ENCODE results near the gene DTHD1. TPM values are rescaled to one million over a fixed set of nuclear protein-coding genes. Genes with fewer than 3 reads are reported as not detected.

DTHD1 gene
- total and polyA plus RNA-seq, 7 donors = 0.01 to 0.15 (median 0.07) TPM; not detected in 4

- 45 to 51% (median 47%) methylated on average over 5 of the region's 5 CpGs for WGBS, 3 donors
- Histone ChIP-seq H3K27ac (no peak overlapping the region), H3K4me1 (no peaks in the 10 kb centered on the region), H3K4me3 (no peak overlapping the region), H3K9me3 (no peaks in the 10 kb centered on the region), H3K27me3 (ENCODE audit: insufficient read depth in 3 of 3, low read length in 2 of 3) (no peaks in the 10 kb centered on the region), H3K36me3 (ENCODE audit: insufficient read depth in 1 of 2, low read depth in 1 of 2) (no peaks in the 10 kb centered on the region)
- TF ChIP-seq, protein P1, sequence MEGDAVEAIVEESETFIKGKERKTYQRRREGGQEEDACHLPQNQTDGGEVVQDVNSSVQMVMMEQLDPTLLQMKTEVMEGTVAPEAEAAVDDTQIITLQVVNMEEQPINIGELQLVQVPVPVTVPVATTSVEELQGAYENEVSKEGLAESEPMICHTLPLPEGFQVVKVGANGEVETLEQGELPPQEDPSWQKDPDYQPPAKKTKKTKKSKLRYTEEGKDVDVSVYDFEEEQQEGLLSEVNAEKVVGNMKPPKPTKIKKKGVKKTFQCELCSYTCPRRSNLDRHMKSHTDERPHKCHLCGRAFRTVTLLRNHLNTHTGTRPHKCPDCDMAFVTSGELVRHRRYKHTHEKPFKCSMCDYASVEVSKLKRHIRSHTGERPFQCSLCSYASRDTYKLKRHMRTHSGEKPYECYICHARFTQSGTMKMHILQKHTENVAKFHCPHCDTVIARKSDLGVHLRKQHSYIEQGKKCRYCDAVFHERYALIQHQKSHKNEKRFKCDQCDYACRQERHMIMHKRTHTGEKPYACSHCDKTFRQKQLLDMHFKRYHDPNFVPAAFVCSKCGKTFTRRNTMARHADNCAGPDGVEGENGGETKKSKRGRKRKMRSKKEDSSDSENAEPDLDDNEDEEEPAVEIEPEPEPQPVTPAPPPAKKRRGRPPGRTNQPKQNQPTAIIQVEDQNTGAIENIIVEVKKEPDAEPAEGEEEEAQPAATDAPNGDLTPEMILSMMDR (IDR thresholded peaks at IDR 0.05) = no peak
- no peak for DNase-seq
- intact Hi-C loops (cut with DNase I) = no loop called here
- ATAC-seq = no peak
These were observed 104.6 kb downstream of the DTHD1 start for GRCh38 chr4:36385951-36386571.

DNA sequence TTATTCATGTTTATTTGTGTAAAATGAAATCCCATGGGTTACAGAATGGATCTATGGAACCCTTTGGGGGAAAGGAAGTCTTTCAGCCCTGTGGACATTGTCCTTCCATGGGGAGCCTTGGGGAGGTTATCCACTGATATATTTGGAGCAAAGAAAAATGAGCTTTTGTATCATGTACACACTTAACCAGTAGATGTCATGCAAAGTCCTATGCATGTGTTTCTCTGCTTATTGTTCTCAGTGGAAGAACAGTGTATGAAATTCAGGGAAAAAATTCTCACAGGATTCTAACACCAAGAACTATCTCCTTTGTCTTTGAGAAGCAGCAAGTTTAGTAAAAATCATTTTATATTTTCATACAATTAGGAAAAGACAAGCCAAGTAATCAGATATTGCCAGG, 105.3 kb downstream of the DTHD1 start:
- ATAC-seq = no peak
- intact Hi-C loops (cut with DNase I) = no loop called here
- Histone ChIP-seq H3K36me3 (ENCODE audit: insufficient read depth in 1 of 2, low read depth in 1 of 2) (no peaks in the 10 kb centered on the region), H3K4me1 (no peaks in the 10 kb centered on the region), H3K4me3 (no peak overlapping the region), H3K9me3 (no peaks in the 10 kb centered on the region), H3K27me3 (ENCODE audit: insufficient read depth in 3 of 3, low read length in 2 of 3) (no peaks in the 10 kb centered on the region), H3K27ac (no peak overlapping the region)
- TF ChIP-seq, protein P1 (IDR thresholded peaks at IDR 0.05) = no peak
- DNase-seq = no peak

DNA sequence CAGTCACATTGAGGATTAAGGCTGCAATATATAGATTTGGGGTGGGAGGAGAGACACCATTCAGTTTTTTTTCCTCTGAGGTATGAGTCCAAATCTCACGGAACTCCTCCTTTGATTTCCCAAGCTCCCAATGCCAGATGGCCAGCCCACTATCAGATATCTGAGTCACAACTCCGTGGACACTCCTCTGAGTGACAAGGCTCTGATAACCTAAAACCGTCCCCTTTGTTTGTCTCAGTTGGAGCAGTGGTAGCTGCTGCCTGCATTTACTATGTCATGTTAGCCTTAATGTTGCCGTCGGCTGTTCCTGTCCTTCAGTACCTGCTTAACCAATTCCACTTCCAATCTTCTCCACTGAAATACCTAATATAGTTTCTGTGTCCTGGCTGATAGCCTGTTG, 107.3 kb downstream of the DTHD1 start:
- Histone ChIP-seq H3K4me1 (no peaks in the 10 kb centered on the region), H3K9me3 (no peaks in the 10 kb centered on the region), H3K27me3 (ENCODE audit: insufficient read depth in 3 of 3, low read length in 2 of 3) (no peaks in the 10 kb centered on the region), H3K4me3 (no peak overlapping the region), H3K27ac (no peak overlapping the region), H3K36me3 (ENCODE audit: insufficient read depth in 1 of 2, low read depth in 1 of 2) (no peaks in the 10 kb centered on the region)
- TF ChIP-seq, protein P1 (IDR thresholded peaks at IDR 0.05) = no peak
- ATAC-seq = no peak
- no peak for DNase-seq
- intact Hi-C loops (cut with DNase I) = no loop called here
- 53 to 58% (median 55%) methylated on average over 5 of the region's 5 CpGs for WGBS, 3 donors

- 87 to 94% (median 93%) methylated on average over 2 of the region's 2 CpGs for WGBS, 3 donors
- DNase-seq = no peak
- no peaks in the 10 kb centered on the region for H3K36me3 ChIP-seq (ENCODE audit: insufficient read depth in 1 of 2, low read depth in 1 of 2)
- TF ChIP-seq, protein P1 (IDR thresholded peaks at IDR 0.05) = no peak
- ATAC-seq = no peak
- H3K4me1 ChIP-seq = no peaks in the 10 kb centered on the region
- H3K9me3 ChIP-seq = no peaks in the 10 kb centered on the region
- no peaks in the 10 kb centered on the region for H3K27me3 ChIP-seq (ENCODE audit: insufficient read depth in 3 of 3, low read length in 2 of 3)
- intact Hi-C loops (cut with DNase I) = no loop called here
- H3K4me3 ChIP-seq = no peak overlapping the region
- H3K27ac ChIP-seq = no peak overlapping the region
These were observed 110.0 kb downstream of the DTHD1 start for GRCh38 chr4:36391411-36391810.

GRCh38 chr4:36392024-36392423, 110.6 kb downstream of the DTHD1 start:
- Histone ChIP-seq H3K4me3 (no peak overlapping the region), H3K4me1 (no peaks in the 10 kb centered on the region), H3K36me3 (ENCODE audit: insufficient read depth in 1 of 2, low read depth in 1 of 2) (no peaks in the 10 kb centered on the region), H3K9me3 (no peaks in the 10 kb centered on the region), H3K27me3 (ENCODE audit: insufficient read depth in 3 of 3, low read length in 2 of 3) (no peaks in the 10 kb centered on the region), H3K27ac (no peak overlapping the region)
- WGBS, 3 donors = 50 to 68% (median 68%) methylated on average over 1 of the region's 1 CpG
- intact Hi-C loops (cut with DNase I) = no loop called here
- TF ChIP-seq, protein P1 (IDR thresholded peaks at IDR 0.05) = no peak
- no peak for DNase-seq
- no peak for ATAC-seq
